ENCODE measurements around the gene GPC5.
A peak's percentile ranks its signal among the peaks of the same experiment; 100 is the strongest.

GPC5 gene

GRCh38 chr13:92074658-92075057 is 676.2 kb downstream of the GPC5 start:
- DNase-seq = no peak

- DNase-seq = no peak
Observed at GRCh38 chr13:92097337-92097903, 699.0 kb downstream of the GPC5 start.

GRCh38 chr13:92101801-92102200 is 703.4 kb downstream of the GPC5 start:
- no peak for DNase-seq

- no peak for DNase-seq
Observed at GRCh38 chr13:92103689-92104153, 705.3 kb downstream of the GPC5 start.

- DNase-seq = no peak
Observed at GRCh38 chr13:92122186-92122853, 723.9 kb downstream of the GPC5 start.

GRCh38 chr13:92126399-92126798 is 728.0 kb downstream of the GPC5 start:
- DNase-seq = no peak

GRCh38 chr13:92135509-92135908 is 737.1 kb downstream of the GPC5 start:
- DNase-seq = no peak

GRCh38 chr13:92136449-92137155 is 738.2 kb downstream of the GPC5 start:
- no peak for DNase-seq

- no peak for DNase-seq
Observed at GRCh38 chr13:92137520-92137919, 739.1 kb downstream of the GPC5 start.

- no peak for DNase-seq
Observed at GRCh38 chr13:92143766-92144165, 745.3 kb downstream of the GPC5 start.

GRCh38 chr13:92150606-92151005 is 752.2 kb downstream of the GPC5 start:
- DNase-seq = no peak

- DNase-seq = no peak
Observed at GRCh38 chr13:92158346-92158745, 759.9 kb downstream of the GPC5 start.

GRCh38 chr13:92164822-92165221 is 766.4 kb downstream of the GPC5 start:
- no peak for DNase-seq

GRCh38 chr13:92172191-92172590 is 773.8 kb downstream of the GPC5 start:
- no peak for DNase-seq

- no peak for DNase-seq
Observed at GRCh38 chr13:92173254-92173653, 774.8 kb downstream of the GPC5 start.

GRCh38 chr13:92175330-92175729 is 776.9 kb downstream of the GPC5 start:
- no peak for DNase-seq

GRCh38 chr13:92177966-92178365 is 779.5 kb downstream of the GPC5 start:
- DNase-seq = no peak

- DNase-seq = no peak
Observed at GRCh38 chr13:92179223-92179622, 780.8 kb downstream of the GPC5 start.

- DNase-seq = peak; percentile 26 to 32
Observed at GRCh38 chr13:92187378-92187989, 789.1 kb downstream of the GPC5 start.

GRCh38 chr13:92188574-92188973 is 790.2 kb downstream of the GPC5 start:
- no peak for DNase-seq

GRCh38 chr13:92196591-92197256 is 798.3 kb downstream of the GPC5 start:
- no peak for DNase-seq

GRCh38 chr13:92197669-92198068 is 799.2 kb downstream of the GPC5 start:
- DNase-seq = no peak

- DNase-seq = no peak
Observed at GRCh38 chr13:92218615-92219014, 820.2 kb downstream of the GPC5 start.
